ENCODE measurements around the gene CA5B.
"Not testable (repeated sequence)": the region's sequence is repeated elsewhere in the genome, so short reads cannot be mapped to it uniquely, and the experiment has no call there.

CA5B gene, protein sequence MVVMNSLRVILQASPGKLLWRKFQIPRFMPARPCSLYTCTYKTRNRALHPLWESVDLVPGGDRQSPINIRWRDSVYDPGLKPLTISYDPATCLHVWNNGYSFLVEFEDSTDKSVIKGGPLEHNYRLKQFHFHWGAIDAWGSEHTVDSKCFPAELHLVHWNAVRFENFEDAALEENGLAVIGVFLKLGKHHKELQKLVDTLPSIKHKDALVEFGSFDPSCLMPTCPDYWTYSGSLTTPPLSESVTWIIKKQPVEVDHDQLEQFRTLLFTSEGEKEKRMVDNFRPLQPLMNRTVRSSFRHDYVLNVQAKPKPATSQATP

DNA sequence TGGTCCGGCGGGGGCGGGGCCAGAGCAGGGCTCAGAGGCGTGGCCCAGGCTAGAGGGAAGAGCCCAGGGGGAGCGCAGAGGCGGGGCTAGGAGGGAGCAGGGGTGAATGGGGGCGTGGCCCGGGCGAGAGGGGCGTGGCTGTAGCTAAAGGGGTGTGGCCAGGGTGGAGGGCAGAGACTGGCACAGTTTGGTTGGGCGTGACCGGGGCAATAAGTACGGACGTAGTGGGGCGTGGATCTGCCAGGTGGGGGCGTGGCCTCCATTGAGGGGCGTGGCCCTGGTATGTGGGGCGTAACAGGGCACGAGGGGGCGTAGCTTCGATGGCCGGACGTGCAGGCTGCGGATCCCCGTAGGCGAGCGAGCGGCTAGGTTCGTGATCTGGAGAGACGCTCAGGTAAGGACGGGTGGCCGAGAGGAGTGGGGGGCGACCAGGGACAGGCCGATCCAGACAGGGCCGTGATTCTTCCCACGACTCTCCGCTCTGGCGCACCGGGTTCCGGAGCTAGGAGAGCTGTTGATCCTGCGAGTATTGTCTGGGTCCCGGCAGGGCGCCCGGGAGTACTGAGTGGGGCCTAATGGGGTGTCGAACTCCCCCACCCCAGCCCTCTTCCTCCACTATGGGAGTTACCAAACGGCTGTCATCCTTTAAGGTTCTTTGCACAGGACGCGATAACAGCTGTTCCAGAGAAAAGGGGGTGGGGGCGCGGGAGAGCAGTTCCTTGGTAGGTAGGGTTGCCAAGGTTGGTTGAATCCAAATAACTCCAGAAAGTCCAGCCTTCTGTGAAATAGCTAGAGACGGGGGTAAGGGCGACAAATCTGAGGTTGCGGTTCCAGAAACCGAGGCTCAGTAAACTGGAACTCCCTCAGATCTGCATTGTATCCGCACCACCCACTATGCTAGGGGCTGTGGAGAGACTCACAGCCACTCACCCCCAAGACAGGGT is at the start of gene CA5B:
CA5B (plus strand) TSS at position 312 of the 944 bp plus-strand sequence. CDS start 11,754 bp downstream, outside the sequence.
- DNase-seq, result peak; percentile 90 to 100

DNA sequence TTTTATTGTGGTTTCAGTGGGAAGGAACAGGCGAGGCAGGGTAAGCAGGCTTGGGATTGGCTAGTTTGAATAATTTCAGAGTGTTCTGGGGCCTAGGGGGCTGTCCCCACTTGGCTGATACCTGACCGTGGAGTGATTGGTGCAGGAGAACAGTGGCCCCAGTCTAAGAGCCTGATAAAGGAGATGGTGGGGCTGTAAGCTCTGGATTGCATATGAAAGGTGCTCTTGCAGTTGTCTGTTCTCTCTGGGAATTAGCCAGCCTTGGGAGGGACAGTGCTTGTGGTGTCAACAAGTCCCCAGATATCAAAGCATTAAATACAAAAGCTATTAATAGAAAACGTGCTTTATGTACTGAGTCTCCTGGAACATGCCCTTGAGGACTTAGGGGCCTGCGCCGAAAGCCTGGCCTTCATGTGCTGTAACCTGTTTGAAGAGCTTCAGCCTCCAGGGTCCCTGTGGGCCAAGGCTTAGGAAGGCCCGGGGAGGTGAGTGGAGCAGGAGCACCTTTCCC is 43.1 kb upstream of the CA5B start:
- no peak for DNase-seq

DNA sequence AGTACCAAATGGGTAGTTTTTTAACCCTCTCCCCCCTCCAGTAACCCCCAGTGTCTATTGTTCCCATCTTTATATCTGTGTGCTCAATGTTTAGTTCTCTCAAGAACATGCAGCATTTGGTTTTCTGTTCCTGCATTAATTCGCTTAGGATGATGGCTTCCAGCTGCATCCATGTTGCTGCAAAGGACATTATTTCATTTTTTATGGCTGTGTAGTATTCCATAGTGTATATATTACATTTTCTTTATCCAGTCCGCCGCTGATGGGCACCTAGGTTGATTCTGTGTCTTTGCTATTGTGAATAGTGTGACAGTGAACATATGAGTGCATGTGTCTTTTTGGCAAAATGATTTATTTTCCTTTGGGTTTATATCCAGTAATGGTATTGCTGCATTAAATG is 41.6 kb upstream of the CA5B start:
- DNase-seq, result no peak

DNA sequence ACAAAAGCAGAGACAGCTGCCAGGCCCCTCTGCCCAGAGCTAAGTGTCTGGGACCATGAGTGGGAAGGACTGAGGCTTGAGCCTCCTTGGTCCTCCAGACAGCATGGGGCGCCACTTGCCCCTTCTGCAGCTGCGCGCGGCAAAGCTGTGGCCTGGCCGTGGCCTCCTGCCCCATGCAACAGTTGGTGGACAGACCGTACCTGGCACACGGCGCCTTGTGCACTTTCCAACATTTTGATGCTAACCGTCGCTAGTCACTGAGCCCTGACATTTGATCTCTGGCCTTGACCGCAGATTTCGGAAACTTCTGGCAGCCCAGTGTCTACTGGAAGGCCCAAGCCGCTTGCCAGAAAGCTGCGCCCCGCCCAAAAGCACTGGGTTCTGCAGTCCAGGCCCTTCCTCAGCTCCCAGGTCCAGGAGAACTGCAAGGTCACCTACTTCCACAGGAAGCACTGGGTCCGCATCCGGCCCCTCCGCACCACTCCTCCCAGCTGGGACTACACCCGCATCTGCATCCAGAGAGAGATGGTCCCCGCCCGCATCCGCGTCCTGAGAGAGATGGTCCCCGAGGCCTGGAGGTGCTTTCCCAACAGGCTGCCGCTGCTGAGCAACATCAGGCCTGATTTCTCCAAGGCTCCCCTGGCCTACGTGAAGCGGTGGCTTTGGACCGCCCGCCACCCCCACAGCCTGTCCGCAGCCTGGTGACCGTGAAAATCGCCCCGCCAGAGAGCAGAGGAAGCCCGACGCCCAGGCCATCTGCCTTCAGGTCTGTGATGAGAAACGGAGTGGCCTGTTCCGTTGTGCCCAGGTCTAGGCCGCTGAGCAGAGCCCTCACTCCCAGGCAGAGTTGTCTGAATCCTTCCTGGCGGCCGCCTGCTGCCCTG is 35.3 kb upstream of the CA5B start:
- no peak for DNase-seq

DNA sequence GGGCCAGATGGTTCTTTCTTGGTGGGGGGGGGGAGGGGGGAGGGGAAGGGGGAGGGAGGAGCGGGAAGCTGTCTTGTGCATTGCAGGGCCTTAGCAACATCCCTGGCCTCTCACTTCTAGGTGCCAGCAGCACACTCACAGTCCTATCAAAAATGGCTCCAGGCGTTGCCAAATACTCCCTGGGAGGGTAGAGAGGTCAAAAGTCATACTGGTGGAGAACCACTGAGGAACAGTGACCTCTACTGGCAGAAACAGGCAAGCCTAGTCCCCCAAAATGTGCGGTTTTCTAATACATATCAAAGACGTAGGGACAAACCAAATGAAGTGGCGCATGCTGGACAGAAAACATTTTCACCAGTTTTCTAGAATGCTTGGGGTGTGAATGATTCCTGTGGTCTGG is 34.3 kb upstream of the CA5B start:
- not testable (repeated sequence) for DNase-seq

DNA sequence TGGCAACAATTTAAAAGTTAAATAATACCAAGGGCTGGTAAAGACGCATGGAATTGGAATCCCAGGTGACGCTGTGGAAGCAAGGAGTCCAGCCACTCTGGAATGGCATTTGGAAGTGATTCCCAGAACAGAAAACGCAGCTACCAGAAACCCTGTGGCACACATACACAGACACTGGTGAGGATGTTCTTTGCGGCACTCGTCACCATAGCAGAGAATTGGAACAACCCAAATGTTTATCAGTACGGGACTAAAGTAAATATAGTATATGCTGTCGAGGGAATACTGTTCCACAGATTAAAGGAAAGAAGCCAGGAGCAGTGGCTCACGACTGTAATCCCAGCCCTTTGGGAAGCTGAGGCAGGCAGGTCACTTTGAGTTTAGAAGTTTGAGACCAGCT is 33.8 kb upstream of the CA5B start:
- not testable (repeated sequence) for DNase-seq

DNA sequence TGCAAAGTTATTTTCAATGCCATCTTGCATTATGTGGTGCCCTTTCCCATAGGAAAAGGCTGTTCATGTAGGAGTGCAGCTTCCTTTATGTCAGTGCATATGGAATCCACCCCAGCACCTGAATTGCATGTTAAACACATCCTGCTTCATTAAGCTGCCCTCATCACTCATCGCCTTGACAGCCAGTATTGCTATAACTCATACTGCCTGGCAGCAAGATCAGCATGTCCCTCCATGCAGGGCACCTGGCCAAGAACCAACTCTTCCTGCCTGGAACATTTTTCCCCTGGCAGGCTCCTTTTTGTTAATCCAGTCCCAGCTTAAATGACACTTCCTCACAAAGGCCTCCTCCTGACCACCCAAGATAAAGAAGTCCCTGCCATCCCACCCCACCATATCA is 23.5 kb upstream of the CA5B start:
- no peak for DNase-seq

DNA sequence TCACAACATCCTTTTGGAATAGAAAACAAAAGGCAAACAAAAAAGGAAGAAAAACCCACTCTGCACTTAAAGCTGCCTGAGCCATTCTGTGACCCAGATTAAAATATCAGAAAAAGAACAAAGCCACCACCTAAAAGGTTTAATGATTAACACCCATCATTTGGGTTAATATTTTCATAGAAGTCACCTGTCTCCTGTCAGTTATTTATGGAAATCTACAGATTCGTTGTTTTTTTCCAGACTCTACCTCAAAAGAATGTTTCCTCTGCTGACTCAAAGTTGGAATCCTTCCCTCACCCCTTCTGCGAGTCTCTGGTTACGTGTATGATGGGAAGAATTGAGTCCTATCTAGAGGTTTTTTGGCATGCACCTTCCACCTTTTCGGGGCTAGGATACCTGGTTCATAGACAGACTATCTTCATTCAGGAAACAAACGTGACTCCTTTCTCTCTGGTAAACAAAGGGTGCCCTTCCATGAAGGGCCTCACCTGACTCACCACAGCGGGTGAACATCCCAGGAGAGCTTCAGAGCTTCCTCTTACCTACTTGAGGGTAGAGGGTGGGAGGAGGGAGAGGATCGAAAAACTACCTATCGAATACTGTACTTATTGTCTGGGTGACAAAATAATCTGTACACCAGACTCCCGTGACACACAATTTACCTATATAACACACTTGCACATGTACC is 19.6 kb upstream of the CA5B start:
- DNase-seq, result no peak

DNA sequence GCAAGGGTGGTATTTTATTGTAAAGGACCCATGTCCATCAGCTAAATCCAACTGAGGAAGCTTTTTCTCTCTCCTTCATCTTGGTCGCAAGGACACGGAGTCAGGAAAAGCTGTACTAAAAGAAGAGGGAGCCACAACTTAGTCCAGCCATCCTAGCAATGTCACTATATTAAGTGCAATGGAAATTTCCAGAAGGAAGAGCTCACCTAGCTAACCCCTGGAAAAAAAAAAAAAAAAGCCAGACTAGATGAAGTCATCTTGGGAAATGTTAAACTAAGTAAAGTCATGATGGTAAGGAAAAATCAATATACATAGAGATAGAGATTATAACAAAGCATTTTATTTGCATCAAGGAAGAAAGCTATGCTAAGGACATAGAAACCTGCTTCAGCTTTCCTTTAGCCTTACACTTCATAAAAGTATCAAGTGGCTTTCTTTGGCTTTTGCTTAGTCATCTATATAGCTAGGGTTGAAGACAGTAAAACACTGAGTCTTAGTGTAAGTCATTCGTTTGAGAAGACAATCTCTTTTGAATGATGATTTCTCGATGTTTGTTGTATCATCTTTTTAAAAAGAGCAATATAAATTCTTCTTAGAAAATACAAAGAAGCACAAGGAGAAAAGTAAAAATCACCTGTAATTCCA is 18.6 kb upstream of the CA5B start:
- DNase-seq, result no peak

DNA sequence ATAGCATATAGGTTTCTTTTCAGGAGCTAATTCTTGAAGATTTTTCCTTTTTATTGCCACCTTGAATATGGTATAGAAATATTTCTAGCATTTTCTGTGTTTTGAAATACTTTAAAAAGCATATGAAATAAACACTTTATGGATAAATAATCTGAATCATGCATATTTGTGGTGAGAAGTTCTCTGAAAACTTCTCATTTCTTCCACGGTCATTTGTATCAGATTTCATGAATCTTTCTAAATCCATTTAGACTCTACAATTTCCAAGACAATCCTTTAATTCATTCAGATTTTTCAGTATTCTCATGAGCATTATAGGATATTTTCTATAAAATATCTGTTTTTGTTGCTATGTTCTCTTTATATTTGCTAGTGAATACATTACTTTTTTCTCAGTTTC is 16.2 kb upstream of the CA5B start:
- no peak for DNase-seq

DNA sequence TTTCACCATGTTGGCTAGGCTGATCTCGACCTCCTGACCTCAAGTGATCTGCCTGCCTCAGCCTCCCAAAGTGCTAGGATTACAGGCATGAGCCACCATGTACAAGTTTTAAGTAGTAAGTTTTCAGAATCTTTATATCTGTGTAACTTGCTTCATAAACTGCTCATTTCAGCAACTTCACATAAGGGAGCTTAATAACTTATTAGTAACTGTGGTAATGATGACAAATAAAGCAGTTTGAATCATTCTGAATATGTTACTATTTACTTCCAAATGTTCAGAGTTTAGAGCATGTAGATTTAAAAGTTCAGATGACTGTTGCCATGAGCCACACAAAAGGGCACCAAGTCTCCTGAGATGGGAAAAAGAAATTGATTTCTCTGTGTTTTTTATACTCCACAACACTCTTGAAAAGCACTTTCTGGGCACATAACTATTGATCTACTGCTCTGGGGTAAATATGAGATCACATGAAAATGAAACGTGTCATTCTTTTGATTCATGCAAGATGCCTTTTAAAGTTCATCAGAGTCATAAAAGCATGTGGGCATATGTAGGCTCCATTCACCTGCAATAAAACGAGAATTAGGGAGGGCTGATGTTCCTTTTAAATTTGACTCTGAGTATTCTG is 14.1 kb upstream of the CA5B start:
- DNase-seq, result no peak

DNA sequence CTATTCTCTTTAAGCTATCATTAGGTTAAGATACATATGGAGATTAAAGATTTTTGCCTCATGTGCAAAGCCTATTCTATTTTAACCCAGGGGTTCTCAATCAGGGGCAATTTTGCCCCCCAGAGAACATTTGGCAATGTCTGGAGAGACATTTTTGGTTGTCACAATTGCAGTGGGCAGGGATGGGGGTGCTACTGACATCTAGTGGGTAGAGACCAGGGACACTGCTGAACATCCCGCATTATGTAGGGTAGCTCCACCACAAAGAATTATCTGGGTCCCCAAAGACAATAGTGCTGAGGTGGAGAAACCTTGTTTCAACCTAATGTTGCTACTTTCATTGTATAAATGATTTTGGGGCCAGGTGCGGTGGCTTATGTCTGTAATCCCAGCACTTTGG is 13.2 kb upstream of the CA5B start:
- DNase-seq, result no peak

DNA sequence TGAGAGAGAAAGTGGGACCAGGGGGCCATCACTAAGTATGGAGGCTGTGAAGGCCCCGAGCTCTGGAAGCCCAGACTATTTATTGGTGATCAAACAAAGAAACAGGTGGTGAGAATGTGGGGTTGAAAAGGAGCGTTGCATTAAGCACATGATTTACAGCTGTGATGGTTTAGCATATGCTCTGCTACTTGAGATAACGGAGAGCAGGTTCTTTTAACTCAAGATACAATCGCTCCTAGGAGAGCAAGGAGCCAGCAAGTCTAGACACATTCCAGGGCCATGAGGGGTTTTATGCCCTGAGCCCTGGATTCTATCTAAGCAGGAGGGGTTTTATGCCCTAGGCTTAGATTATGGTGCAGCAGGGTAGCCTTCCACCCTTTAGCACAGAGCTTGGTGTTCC is 6.7 kb upstream of the CA5B start:
- DNase-seq, result not testable (repeated sequence)

DNA sequence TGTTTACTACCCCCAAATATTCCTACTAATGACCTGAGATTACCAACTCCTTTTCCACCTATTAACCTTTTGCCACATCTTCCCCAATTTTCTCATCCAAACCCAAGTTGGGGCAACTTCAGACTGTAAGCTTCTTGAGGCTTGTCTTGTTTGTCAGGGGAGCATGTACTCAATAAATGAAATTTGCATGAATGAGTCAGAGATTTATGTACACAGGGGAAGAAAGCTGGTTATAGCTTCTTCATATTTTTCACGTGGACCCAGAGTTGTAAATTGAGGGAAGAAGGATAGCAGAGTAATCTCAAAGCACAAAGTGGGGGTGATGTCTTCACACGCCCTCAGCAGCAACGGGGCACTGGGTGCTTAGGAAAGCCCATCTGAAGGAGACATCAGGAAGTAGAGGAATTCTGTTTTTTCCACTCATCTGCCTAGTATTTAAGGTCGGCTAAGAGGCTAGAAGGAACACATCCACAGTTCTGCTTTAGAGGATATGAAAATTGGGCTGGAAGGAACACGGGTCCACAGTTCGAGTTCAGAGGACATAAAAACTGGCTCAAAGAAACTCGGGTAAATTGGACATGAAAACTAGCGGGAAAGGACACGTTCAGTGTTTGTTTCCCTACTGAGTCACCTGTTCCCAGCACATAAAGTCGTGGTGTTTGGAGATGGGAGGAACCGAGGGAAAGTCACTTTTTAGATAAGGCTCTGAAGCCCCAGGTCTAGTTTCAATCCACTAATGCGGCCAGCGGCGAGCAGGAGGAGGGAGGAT is 696 bp upstream of the CA5B start:
- no peak for DNase-seq

DNA sequence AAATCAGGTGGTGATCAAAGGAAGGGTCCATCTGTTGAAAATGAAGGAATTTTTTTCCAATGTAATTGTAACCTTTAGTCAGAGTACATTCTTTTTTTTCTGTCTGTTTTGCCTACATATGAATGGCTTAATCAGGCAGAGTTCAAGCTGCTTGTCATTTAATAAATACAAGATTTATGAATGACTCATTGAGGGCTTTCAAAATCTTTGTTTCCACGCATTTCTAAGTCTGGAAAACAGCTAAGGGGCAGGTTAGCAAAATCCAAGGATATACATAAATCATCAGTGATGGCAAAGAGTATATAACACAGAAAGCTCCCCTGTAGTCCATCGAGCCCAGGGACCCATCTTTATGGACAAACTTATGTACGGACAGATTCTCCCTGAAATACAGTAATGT is 1.8 kb downstream of the CA5B start:
- DNase-seq, result no peak

DNA sequence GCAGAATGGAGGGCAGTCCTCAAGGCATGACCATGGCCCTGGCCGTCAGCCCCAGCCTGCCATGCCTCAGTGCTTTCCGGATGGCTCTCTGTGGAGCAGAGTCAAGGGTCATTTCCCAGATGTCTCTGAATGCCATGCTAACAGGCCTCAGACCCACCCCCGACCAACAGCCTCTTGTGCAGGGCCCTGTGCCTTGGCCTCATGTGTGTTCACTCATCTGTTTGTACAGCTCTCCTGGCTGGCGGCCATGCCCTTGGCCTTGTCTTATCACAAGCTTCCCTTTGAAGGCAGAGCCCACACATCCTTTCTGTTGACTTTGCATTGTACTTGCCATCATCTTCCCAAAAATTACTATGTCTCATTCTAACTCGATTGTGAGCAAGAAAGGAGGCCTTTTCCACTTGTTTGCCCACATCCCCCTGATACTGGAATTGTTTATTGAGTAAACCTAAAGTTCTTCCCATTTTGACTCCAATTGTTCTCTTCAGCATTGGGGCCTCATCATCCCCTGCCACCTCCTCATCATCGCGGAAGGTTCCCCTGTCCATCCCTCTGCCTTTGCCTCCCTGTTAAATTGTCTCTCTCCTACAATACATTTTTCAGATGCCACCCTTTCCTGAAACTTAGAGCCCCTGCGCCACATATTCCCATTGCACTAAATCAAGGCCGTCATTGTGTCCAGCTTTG is 6.3 kb downstream of the CA5B start:
- no peak for DNase-seq

DNA sequence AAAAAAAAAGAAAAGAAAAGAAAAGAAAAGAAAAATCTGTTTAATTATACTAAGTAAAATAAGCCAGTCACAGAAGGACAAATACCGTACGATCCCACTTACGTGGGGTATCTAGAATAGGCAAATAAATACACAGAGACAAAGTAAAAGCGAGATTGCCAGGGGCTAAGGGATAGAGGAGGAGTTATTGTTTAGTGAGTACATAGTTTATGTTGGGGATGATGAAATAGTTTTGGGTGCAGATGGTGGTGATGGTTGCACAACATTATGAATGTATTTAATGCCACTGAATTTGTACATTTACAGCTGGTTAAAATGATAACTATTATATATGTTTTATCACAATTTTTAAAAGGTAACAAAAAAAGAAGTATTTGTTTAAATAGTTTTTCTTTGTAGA is 7.1 kb downstream of the CA5B start:
- no peak for DNase-seq

DNA sequence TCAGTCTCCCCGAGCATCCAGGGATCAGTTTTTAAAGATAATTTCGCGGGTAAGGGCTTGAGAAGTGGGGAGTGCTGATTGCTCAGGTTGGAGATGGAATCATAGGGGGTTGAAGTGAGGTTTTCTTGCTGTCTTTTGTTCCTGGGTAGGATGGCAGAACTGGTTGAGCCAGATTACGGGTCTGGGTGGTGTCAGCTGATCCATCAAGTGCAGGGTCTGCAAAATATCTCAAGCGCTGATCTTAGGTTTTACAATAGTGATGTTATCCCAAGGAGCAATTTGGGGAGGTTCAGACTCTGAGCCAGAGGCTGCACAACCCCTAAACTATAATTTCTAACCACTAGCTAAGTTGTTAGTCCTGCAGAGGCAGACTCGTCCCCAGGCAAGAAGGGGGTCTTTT is 8.6 kb downstream of the CA5B start:
- not testable (repeated sequence) for DNase-seq

DNA sequence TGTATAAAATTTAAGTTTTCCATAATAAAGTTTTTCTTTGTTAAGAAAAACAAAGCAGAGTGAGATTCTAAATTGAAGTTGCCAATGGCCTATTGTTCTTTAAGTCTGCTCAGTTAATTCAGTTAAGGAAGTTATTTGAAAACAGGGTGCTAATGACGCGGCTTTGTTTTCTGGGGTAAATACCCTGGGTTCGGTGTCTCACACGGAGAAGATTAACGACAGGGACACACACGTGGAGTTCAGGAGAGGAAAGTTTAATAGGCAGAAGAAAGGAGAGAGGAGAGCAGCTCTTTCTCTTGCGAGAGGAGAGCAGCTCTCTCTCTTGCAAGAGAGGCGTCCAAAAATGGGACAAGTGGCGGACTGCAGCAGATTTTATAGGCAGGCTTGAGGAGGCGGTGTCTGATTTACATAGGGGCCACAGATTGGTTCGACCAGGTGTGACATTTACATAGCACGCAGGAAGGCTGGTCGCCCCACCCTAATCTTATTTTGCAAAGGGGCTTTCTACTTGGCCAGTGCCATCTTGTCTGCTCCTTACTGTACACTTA is 9.6 kb downstream of the CA5B start:
- no peak for DNase-seq

All from stimulated activated CD4-positive, alpha-beta T cell treated with anti-CD3 and anti-CD28 coated beads, Interleukin-2, amount 100 ng/mL, for 48 hours (primary cell).